SK-N-SH (cell line): Measurements from ENCODE around the gene ARHGEF3. TPM values are rescaled to one million over a fixed set of nuclear protein-coding genes. Genes with fewer than 3 reads are reported as not detected.

Source experiments
- CTCF ChIA-PET: fragments of 300-600, 350-600 bp; formaldehyde crosslinking; extraction: SDS; loops from one replicate; lab custom pipeline; 2021; lab: Yijun Ruan, JAX
- POLR2A ChIA-PET: fragments of 350-600 bp; sonication (Branson Sonifier 250); formaldehyde crosslinking; extraction: SDS; loops from one replicate; lab custom pipeline; 2020; ENCODE audit warnings: antibody characterized with exemption, inconsistent platforms; lab: Yijun Ruan, JAX
- DNase-seq: peaks from one replicate; pipeline ENCODE4 v3.0.0; 2012
- H2AFZ ChIP-seq: fragments of 200-600 bp; sonication (generic); 2 replicates; pipeline ENCODE4 v1.8.1; 2016; ENCODE audit warnings: antibody characterized with exemption, mild to moderate bottlenecking, low read depth
- H3F3A ChIP-seq: fragments of 200-600 bp; sonication (generic); replicated peaks from 2 replicates; pipeline ENCODE3; 2016; ENCODE audit warnings: antibody characterized with exemption, mild to moderate bottlenecking; ENCODE audit not compliant: insufficient read depth
- H3K27ac ChIP-seq, 2 experiments: fragments of 200-500 bp in 1 of 2; fragments of 200-600 bp in 1 of 2; sonication (Bioruptor generic) in 1 of 2; sonication (generic), shearing (Covaris generic) in 1 of 2; 2 replicates each; pipeline versions ENCODE4 v1.5.1 to v1.6.1; 2014 to 2016; ENCODE audit warnings: low read depth in 2 of 2, inconsistent platforms in 1 of 2, low read length in 1 of 2, mild to moderate bottlenecking in 1 of 2, mixed read lengths in 1 of 2
- H3K27me3 ChIP-seq: fragments of 200-600 bp; sonication (generic), shearing (Covaris generic); 2 replicates; pipeline ENCODE4 v1.6.1; 2016; ENCODE audit warnings: mixed run types; ENCODE audit not compliant: insufficient read depth
- H3K36me3 ChIP-seq, 2 experiments: fragments of 200-500 bp in 1 of 2; fragments of 200-600 bp in 1 of 2; sonication (Bioruptor generic) in 1 of 2; sonication (generic) in 1 of 2; replicated peaks in 1 of 2; 2 replicates each; pipeline versions ENCODE3 to v1.5.1; 2014 to 2016; ENCODE audit warnings: low read length in 1 of 2, mild to moderate bottlenecking in 1 of 2; ENCODE audit not compliant: insufficient read depth in 2 of 2, control insufficient read depth in 1 of 2
- H3K4me1 ChIP-seq, 2 experiments: fragments of 200-500 bp in 1 of 2; fragments of 200-600 bp in 1 of 2; sonication (Bioruptor generic) in 1 of 2; sonication (generic), shearing (Covaris generic) in 1 of 2; 2 replicates each; pipeline versions ENCODE4 v1.5.1 to v1.6.1; 2014 to 2016; ENCODE audit warnings: low read depth in 1 of 2, low read length in 1 of 2, mixed run types in 1 of 2; ENCODE audit not compliant: insufficient read depth in 2 of 2, control insufficient read depth in 1 of 2
- H3K4me2 ChIP-seq: fragments of 200-600 bp; sonication (generic), shearing (Covaris generic); 2 replicates; pipeline ENCODE4 v1.6.1; 2017; ENCODE audit warnings: mixed run types
- H3K4me3 ChIP-seq, 2 experiments: fragments of 200-500 bp in 1 of 2; fragments of 200-600 bp in 1 of 2; sonication (Bioruptor generic) in 1 of 2; sonication (generic), shearing (Covaris generic) in 1 of 2; 2 replicates each; pipeline versions ENCODE4 v1.5.1 to v1.8.1; 2014 to 2016; ENCODE audit warnings: low read depth in 2 of 2, inconsistent platforms in 1 of 2, low read length in 1 of 2, mild to moderate bottlenecking in 1 of 2, mixed read lengths in 1 of 2, moderate library complexity in 1 of 2
- H3K79me2 ChIP-seq: fragments of 200-600 bp; sonication (generic); 2 replicates; pipeline ENCODE4 v1.8.1; 2017; ENCODE audit warnings: mild to moderate bottlenecking; ENCODE audit not compliant: insufficient read depth
- H3K9ac ChIP-seq: fragments of 200-600 bp; sonication (generic); 2 replicates; pipeline ENCODE4 v1.6.1; 2017; ENCODE audit warnings: mixed run types
- H3K9me2 ChIP-seq: fragments of 200-600 bp; sonication (generic); 2 replicates; pipeline ENCODE4 v1.6.1; 2017; ENCODE audit warnings: mixed run types
- H3K9me3 ChIP-seq: fragments of 200-600 bp; sonication (generic); 2 replicates; pipeline ENCODE4 v1.6.1; 2017; ENCODE audit warnings: mixed run types, mild to moderate bottlenecking, moderate library complexity
- H4K20me1 ChIP-seq: fragments of 200-600 bp; sonication (generic); 2 replicates; pipeline ENCODE4 v1.6.1; 2017; ENCODE audit warnings: mild to moderate bottlenecking, mixed run types; ENCODE audit not compliant: insufficient read depth
- CHD2 ChIP-seq: fragments of 150-350 bp; IDR thresholded peaks from 2 replicates; pipeline ENCODE4 v1.6.1; 2018; ENCODE audit warnings: low read length; ENCODE audit not compliant: partially characterized antibody
- ELF1 ChIP-seq: IDR thresholded peaks from 2 replicates; pipeline ENCODE4 v1.4.0; 2012
- FOXJ3 ChIP-seq: sonication (generic); formaldehyde crosslinking; IDR thresholded peaks from 2 replicates; pipeline ENCODE4 v1.5.1; 2020; ENCODE audit warnings: mild to moderate bottlenecking, missing genetic modification reagents
- MXI1 ChIP-seq: IDR thresholded peaks from 2 replicates; pipeline ENCODE4 v1.6.1; 2012; ENCODE audit warnings: mild to moderate bottlenecking, low read depth, low read length, improper control_type of control experiment
- NFIC ChIP-seq: IDR thresholded peaks from 2 replicates; pipeline ENCODE4 v1.4.0; 2012; ENCODE audit warnings: borderline replicate concordance
- RAD21 ChIP-seq: IDR thresholded peaks from 2 replicates; pipeline ENCODE4 v1.6.1; 2012; ENCODE audit warnings: mild to moderate bottlenecking, low read length
- RCOR1 ChIP-seq: fragments of 150-350 bp; IDR thresholded peaks from 2 replicates; pipeline ENCODE4 v1.6.1; 2017; ENCODE audit warnings: antibody characterized with exemption, low read length
- RFX5 ChIP-seq: IDR thresholded peaks from 2 replicates; pipeline ENCODE4 v1.6.1; 2012; ENCODE audit warnings: mild to moderate bottlenecking, improper control_type of control experiment, low read length
- RXRA ChIP-seq: IDR thresholded peaks from 2 replicates; pipeline ENCODE4 v1.4.0; 2012; ENCODE audit warnings: low read depth, mild to moderate bottlenecking, borderline replicate concordance
- SIN3A ChIP-seq: IDR thresholded peaks from 2 replicates; pipeline ENCODE4 v1.6.1; 2012; ENCODE audit warnings: low read depth, mild to moderate bottlenecking, low read length, moderate library complexity, borderline replicate concordance
- TAF1 ChIP-seq: IDR thresholded peaks from 2 replicates; pipeline ENCODE4 v1.6.1; 2012; ENCODE audit warnings: low read depth, mild to moderate bottlenecking, low read length, moderate library complexity, borderline replicate concordance
- TCF12 ChIP-seq: IDR thresholded peaks from 2 replicates; pipeline ENCODE4 v1.4.0; 2012
- TEAD4 ChIP-seq: IDR thresholded peaks from 2 replicates; pipeline ENCODE4 v1.4.0; 2012; ENCODE audit warnings: mild to moderate bottlenecking, borderline replicate concordance; ENCODE audit not compliant: insufficient read depth
- WGBS: methylation state at CpG from one replicate; pipeline ENCODE4 v1.1.6; 2017; ENCODE audit warnings: low lambda C conversion rate; 5-methylcytosine and 5-hydroxymethylcytosine counted together
- polyA plus RNA-seq, 3 experiments: library from polyadenylated mRNA; depleted of rRNA; stranded (reverse); fragments of >200 nt; gene quantifications; 2 replicates each; pipeline ENCODE4 v1.2.3, GENCODE V29; 2012
- TF ChIP-seq, protein P1 (sequence below): fragments of 150-350 bp; IDR thresholded peaks from 2 replicates; pipeline ENCODE4 v1.6.1; 2017; ENCODE audit warnings: antibody characterized with exemption, low read length, low read depth, borderline replicate concordance
- TF ChIP-seq, protein P2 (sequence below): fragments of 150-350 bp; IDR thresholded peaks from 2 replicates; pipeline ENCODE4 v1.6.1; 2016; ENCODE audit warnings: mild to moderate bottlenecking, low read depth, low read length
- TF ChIP-seq, protein P3 (sequence below): IDR thresholded peaks from 2 replicates; pipeline ENCODE4 v1.4.0; 2012; ENCODE audit warnings: low read depth
- TF ChIP-seq, protein P4 (sequence below): IDR thresholded peaks from 2 replicates; pipeline ENCODE4 v1.4.0; 2012; ENCODE audit warnings: low read depth, borderline replicate concordance
- TF ChIP-seq, protein P5 (sequence below): fragments of 200-600 bp; sonication (generic); IDR thresholded peaks from 2 replicates; pipeline ENCODE4 v1.6.1; 2017; ENCODE audit warnings: antibody characterized with exemption, mild to moderate bottlenecking, moderate library complexity

The ARHGEF3 gene
- polyA plus RNA-seq, 1 of the 3 experiments (the other 2 are of a cell fraction): 5.9 TPM

DNA sequence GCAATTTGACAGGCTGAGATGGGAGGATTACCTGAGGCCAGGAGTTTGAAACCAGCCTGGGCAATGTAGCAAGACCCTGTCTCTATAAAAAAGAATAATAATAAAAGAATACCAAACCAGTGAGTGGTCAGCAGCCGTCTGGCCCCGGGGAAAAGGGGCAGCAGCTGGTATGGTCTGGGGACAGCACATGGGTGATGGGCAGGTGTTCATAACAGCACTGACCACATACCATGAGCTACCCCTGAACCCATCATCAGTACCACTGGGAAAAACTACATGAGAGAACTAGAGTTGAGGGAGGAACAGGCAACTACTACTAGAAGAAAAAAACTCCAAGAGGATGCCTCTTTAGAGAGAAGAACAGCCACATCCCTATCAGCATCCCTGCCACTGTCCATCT, 40.7 kb downstream of the ARHGEF3 start:
- Histone ChIP-seq H3K27ac (peak overlapping the region in 1 of 2 experiments; percentile 0; a peak in 1 of 4 replicates), H3K79me2 (no peaks in the 10 kb centered on the region), H4K20me1 (no peaks in the 10 kb centered on the region), H3K9me3 (no peaks in the 10 kb centered on the region), H3K4me2 (no peak overlapping the region), H3K27me3 (no peaks in the 10 kb centered on the region), H3K9ac (no peak overlapping the region), H3K4me1 (peaks cover 0 to 19% of the 10 kb centered on the region in 2 experiments; a peak in 3 of 4 replicates), H3K36me3 (no peaks in the 10 kb centered on the region), H3K4me3 (no peak overlapping the region), H3F3A (peaks cover 4% of the 10 kb centered on the region)
- no peak for DNase-seq
- ChIA-PET POLR2A (no interaction called here), CTCF (interaction anchor here (0.6 to 1.3 kb wide), 4 partner anchors 39 to 960 kb away, joined by 3 to 4 read pairs (median 4); no protein-coding TSS in a partner anchor)
- WGBS: 51% methylated on average over 2 of the region's 2 CpGs
- TF ChIP-seq RAD21: no peak
- TF ChIP-seq RFX5: no peak
- no peak for TF ChIP-seq TCF12
- TF ChIP-seq, protein P1, sequence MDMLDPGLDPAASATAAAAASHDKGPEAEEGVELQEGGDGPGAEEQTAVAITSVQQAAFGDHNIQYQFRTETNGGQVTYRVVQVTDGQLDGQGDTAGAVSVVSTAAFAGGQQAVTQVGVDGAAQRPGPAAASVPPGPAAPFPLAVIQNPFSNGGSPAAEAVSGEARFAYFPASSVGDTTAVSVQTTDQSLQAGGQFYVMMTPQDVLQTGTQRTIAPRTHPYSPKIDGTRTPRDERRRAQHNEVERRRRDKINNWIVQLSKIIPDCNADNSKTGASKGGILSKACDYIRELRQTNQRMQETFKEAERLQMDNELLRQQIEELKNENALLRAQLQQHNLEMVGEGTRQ: no peak
- TF ChIP-seq, all 33 proteins: peak for 0
- Histone ChIP-seq H2AFZ (no peak overlapping the region), H3K9me2 (no peaks in the 10 kb centered on the region)

DNA sequence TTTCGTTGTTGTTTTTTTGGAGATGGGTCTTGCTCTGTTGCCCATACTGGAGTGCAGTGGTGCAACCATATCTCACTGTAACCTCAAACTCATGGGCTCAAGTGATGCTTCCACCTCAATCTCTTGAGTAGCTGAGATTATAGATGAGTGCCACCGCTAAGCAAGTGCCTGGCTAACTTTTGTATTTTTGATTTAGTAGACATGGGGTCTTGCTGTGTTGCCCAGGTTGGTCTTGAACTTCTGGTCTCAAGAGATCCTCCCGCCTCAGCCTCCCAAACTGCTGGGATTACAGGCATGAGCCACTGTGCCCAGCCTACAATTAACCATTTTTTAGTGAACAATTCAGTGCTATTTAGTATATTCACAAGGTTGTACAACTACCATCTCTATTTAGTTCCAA, 42.2 kb downstream of the ARHGEF3 start:
- Histone ChIP-seq H4K20me1 (no peaks in the 10 kb centered on the region), H3K27ac (no peak overlapping the region)
- WGBS: 80% methylated on average over 3 of the region's 3 CpGs
- TF ChIP-seq NFIC (no peak), SIN3A (no peak), CHD2 (no peak), TCF12 (no peak), TAF1 (no peak), FOXJ3 (CRISPR knock-in tag) (no peak), RCOR1 (no peak), TEAD4 (no peak), MXI1 (no peak), RAD21 (no peak), RXRA (no peak), ELF1 (no peak)
- TF ChIP-seq, protein P2, sequence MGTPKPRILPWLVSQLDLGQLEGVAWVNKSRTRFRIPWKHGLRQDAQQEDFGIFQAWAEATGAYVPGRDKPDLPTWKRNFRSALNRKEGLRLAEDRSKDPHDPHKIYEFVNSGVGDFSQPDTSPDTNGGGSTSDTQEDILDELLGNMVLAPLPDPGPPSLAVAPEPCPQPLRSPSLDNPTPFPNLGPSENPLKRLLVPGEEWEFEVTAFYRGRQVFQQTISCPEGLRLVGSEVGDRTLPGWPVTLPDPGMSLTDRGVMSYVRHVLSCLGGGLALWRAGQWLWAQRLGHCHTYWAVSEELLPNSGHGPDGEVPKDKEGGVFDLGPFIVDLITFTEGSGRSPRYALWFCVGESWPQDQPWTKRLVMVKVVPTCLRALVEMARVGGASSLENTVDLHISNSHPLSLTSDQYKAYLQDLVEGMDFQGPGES: no peak
- TF ChIP-seq, protein P3, sequence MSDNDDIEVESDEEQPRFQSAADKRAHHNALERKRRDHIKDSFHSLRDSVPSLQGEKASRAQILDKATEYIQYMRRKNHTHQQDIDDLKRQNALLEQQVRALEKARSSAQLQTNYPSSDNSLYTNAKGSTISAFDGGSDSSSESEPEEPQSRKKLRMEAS: no peak
- TF ChIP-seq, protein P4, sequence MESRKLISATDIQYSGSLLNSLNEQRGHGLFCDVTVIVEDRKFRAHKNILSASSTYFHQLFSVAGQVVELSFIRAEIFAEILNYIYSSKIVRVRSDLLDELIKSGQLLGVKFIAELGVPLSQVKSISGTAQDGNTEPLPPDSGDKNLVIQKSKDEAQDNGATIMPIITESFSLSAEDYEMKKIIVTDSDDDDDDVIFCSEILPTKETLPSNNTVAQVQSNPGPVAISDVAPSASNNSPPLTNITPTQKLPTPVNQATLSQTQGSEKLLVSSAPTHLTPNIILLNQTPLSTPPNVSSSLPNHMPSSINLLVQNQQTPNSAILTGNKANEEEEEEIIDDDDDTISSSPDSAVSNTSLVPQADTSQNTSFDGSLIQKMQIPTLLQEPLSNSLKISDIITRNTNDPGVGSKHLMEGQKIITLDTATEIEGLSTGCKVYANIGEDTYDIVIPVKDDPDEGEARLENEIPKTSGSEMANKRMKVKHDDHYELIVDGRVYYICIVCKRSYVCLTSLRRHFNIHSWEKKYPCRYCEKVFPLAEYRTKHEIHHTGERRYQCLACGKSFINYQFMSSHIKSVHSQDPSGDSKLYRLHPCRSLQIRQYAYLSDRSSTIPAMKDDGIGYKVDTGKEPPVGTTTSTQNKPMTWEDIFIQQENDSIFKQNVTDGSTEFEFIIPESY: no peak
- TF ChIP-seq, protein P5, sequence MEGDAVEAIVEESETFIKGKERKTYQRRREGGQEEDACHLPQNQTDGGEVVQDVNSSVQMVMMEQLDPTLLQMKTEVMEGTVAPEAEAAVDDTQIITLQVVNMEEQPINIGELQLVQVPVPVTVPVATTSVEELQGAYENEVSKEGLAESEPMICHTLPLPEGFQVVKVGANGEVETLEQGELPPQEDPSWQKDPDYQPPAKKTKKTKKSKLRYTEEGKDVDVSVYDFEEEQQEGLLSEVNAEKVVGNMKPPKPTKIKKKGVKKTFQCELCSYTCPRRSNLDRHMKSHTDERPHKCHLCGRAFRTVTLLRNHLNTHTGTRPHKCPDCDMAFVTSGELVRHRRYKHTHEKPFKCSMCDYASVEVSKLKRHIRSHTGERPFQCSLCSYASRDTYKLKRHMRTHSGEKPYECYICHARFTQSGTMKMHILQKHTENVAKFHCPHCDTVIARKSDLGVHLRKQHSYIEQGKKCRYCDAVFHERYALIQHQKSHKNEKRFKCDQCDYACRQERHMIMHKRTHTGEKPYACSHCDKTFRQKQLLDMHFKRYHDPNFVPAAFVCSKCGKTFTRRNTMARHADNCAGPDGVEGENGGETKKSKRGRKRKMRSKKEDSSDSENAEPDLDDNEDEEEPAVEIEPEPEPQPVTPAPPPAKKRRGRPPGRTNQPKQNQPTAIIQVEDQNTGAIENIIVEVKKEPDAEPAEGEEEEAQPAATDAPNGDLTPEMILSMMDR: no peak

More for the DNA sequence above, 42.2 kb downstream of the ARHGEF3 start:
- H3K4me2 ChIP-seq: no peak overlapping the region
- no peak overlapping the region for H2AFZ ChIP-seq
- H3K79me2 ChIP-seq: no peaks in the 10 kb centered on the region
- ChIA-PET POLR2A (no interaction called here), CTCF (interaction anchor here (1.7 kb wide), 1 partner anchor 230 kb away, joined by 7 read pairs; no protein-coding TSS in a partner anchor)
- H3K4me3 ChIP-seq: no peak overlapping the region; a peak in 1 of 4 replicates
- no peaks in the 10 kb centered on the region for H3K27me3 ChIP-seq
- no peaks in the 10 kb centered on the region for H3K9me3 ChIP-seq
- H3K9me2 ChIP-seq: no peaks in the 10 kb centered on the region
- H3F3A ChIP-seq: peaks cover 4% of the 10 kb centered on the region
- DNase-seq: no peak
- H3K9ac ChIP-seq: no peak overlapping the region
- H3K36me3 ChIP-seq: no peaks in the 10 kb centered on the region
- peaks cover 0 to 17% of the 10 kb centered on the region in 2 experiments; a peak in 3 of 4 replicates for H3K4me1 ChIP-seq
